GM21529 (cell line): ENCODE results near the gene CLIP2.
"Not testable (repeated sequence)": the region's sequence is repeated elsewhere in the genome, so short reads cannot be mapped to it uniquely, and the experiment has no call there.

Experiments used
- ATAC-seq: cut with Tn5 transposase; IDR thresholded peaks from one replicate; pipeline ENCODE4 v1.9.1; 2021; ENCODE audit not compliant: unreplicated experiment

The CLIP2 gene

DNA sequence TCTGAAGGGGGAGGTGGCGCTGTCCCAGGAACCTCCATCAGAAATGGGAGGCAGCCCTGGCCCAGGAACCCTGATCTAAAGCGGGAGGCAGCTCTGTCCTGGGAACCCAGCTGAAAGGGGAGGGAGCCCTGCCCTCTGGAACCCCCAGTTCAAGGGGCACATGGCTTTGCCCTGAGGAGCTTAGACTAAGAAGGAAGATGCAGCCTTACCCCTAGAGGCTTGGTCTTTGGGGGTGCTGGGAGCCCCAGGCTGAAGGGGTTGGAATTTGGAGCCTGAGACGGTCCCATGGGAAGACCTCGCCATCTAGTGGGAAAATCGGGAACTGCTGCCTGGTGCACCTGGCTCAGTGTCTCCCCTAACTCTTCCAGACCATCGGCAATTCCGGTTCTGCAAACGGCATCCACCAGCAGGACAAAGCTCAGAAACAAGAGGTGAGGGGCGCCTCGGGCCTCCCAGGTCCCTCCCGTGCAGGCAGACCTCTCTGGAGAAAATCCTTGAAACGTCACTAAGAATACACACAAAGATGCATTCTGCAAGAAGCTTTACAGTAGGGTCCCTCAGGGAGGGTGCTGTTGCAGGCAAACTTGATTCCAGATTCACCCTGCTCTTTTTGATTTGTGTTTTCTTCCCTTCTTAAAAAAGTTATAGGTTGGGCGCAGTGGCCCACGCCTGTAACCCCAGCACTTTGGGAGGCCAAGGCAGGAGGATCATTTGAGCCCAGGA, 112.1 kb downstream of the CLIP2 start:
- peak; percentile 55 for ATAC-seq

DNA sequence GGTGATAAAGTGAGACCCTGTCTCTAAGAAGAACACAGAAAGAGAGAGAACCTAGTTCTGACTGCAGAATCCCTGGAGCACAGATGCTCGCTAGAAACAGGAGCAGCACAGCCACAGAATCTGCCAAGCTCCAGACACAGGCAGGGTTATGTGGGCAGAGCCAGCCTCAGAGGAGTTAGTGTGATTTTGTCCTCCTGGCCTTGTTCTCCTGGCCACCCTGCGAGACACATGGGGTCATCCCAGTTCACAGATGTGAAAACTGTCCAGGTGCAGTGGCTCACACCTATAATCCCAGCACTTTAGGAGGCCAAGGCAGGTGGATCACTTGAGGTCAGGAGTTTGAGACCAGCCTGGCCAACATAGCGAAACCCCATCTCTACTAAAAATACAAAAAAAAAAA, 113.5 kb downstream of the CLIP2 start:
- not testable (repeated sequence) for ATAC-seq

DNA sequence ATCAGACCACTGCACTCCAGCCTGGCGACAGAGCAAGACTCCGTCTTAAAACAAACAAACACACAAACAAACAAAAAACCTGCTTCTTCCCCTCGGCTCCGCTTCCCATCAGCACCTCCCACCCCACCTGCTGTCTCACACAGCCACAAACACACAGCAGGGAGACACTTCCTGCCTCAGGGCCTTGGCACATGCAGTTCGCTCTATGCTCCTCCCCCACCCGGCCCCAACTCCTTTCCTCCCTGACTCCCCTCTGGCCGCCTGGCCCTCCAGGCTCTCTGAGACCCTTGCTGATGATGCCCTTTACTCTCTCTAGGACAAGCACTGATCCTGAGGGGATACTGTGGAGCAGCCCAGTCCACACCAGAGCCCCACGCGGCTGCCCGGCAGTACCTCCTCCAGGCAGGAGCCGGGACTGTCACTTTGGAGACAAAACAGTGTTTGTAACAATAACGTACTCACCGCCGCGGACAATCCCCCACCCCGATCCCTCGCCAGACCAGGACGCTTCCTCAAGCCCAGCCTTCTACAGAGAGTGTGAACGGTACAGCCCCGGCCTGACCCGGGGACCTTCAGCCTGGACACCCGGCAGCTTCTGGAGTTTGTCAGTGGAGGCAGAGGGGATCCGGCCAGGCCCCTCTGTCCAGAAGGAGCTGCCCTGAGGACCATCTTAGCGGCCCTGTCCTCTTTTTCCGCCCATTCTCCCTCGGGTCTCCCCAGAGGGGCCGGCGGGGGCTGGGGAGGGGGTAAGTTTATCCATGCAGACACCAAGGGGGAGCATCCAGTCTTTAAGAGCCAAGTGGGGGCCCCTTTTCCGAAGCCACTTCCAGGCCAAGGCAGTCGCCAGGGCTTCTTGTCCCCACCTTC, 114.5 kb downstream of the CLIP2 start:
- ATAC-seq, result no peak

DNA sequence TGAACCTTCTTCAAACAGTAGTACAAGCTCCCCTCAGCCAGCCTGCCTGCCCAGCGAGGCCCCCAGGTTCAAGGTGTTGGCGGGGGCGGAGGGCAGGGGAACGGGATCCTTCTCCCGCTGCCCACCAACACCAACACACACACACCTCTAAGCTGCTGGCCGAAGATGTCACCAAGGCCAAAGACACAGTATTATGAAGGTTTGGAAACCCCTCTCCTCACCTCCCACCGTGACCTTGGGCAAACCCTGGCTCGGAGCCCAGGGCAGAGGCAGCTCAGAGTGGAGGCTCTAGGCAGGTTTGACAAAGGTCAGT, 115.1 kb downstream of the CLIP2 start:
- no peak for ATAC-seq

DNA sequence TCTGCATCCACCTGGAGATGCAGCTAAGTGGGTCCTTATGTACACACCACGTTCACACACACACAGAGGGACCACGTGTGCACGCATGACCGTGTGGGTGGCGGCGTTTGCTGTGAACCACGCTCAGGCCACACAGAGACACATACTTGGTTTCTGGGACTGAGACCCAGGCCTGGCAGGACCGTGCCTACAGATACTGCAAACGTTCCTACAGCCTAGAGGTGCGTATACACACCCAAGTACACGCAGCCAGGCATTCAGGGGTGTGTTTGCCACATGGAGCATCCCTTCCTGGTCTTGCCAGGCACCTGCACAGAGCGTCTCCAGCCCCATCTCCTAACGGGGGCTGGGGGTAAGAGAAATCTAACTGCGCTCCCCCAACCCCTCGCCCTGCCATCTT, 115.5 kb downstream of the CLIP2 start:
- no peak for ATAC-seq

DNA sequence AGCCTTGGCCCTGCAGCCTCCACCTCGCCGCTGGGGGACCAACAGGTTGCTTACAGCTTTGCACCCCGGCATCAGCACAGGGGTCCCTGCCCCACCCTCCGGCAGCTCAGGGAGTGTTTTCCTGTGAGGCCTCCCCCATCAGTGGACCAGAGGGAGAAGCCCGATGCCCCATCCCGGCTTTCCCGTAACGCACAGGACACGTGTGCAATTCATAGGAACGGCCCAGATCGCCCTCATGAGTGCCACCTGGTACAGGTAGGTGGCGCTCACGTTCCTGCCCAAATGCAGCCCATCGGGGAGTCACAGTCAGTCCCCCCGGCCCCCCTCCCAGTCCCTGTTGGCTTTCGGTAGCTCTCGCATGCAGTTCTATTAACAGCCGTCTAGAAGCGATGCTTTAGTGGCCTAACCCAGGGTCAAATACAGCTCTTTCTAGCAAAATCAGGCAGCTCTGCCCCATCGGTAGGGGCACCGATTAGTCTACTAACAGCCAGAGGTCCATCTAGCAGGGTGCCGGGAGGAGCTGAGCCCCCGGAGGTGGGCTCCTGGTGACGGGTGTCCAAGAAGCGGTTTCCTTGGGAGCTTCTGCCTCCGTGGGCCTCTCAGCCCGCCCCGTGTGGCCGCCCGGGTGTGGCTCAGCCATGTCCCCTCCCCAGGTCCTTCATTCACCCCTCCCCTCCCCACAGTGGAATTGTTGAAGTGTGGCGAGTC, 116.1 kb downstream of the CLIP2 start:
- ATAC-seq, result no peak

DNA sequence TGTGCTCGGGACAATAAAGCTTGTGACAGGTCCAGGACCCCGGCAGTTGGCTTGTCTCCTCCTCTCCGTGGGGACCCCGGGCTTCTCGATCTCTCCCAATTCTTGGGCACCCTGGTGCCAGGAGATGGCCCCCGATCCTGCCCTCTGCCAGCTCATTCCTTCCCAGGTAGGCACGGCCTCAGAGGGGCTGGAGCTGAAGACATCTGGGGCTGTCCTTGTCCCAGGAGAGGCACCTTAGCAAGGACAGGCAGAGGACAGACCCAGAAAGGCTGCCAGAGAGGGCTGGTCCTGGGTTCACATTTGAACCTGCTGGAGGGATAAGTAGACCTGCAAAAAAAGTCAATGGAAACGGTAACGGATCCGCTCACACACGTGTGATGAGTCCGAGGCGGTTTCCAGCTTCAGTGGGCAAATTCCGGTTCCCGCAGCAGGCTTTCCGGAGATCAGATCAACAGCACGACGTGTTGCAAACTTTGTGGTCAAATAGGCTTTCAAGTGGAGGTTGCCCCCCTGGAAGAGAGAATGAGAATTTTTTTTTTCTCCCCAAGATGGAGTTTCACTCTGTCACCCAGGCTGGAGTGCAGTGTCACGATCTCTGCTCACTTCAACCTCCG, 116.8 kb downstream of the CLIP2 start:
- ATAC-seq, result no peak

DNA sequence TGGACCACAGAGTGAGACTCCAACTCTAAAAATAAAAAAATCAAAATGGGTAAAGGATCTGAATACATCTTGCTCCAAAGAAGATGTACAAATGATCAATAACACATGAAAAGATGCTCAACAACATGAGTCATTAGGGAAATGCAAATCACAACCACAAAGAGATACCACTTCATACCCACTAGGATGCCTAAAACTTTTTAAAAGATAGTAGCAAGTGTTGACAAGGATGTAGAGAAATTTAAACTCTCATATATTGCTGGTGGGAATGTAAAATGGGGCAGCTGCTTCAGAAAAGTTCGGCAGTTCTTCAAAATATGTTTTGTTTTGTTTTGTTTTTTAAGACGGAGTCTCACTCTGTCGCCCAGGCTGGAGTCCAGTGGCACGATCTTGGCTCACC, 118.8 kb downstream of the CLIP2 start:
- ATAC-seq, result no peak

DNA sequence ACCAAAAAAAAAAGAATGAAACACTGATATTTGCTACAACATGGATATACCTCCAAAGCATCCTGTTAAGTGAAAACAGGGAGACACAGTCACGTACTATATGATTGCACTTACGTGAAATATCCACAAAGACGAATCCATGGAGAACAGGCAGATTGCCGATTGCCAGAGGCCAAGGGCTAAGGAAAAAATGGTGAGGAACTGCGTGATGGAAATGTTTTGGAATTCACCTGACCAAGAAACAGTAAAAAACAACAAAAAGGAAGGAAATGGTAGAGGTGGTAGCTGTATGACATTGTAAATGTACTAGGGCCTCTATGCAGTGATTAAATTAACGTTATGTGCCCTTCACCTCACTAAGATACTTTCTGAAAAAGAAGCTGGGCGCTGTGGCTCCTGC, 120.4 kb downstream of the CLIP2 start:
- no peak for ATAC-seq

DNA sequence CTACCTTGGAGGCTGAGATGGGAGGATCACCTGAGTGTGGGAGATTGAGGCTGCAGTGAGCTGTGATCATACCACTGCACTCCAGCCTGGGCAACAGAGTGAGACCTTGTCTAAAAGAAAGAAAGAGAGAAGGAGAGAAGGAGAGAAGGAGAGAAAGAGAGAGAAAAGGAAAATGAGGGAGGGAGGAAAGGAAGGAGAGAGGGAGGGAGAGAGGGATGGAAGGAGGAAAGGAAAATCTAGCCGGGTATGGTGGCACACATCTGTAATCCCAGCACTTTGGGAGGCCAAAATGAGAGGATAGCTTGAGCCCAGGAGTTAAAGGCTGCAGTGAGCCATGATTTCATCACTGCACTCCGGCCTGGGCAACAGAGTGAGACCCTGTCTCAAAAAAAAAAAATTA, 121.6 kb downstream of the CLIP2 start:
- no peak for ATAC-seq

DNA sequence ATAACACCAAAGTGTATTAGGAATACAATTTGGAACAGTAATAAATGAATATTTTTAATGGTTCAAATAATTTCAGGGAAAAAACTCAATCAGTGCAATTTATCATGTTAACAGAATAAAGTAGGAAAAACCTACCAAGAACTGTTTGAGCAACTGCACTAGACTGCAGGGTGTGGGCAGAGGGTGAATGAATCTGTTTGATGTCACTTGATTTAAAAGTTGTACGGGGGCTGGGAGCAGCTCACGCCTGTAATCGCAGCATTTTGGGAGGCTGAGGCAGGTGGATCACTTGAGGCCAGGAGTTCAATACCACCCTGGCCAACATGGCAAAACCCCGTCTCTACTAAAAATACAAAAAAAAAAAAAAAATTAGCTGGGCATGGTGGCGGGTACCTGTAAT, 122.4 kb downstream of the CLIP2 start:
- ATAC-seq, result not testable (repeated sequence)

DNA sequence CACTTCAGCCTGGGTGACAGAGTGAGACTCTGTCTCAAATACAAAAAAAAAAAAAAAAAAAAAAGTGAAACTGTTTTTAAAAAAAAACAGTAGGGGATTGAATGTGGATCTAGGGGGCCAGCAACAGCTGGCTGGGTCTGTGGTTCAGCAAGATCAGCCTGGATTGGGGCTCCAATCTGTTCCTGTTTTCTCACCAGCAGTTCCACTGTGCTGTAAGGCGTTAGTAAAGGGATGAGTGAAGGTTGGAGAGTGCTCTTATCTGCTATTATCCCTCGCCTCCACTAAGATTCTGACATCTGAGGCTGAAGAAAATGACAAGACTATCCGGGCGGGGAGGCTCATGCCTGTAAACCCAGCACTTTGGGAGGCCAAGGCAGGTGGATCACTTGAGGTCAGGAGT, 122.8 kb downstream of the CLIP2 start:
- no peak for ATAC-seq

DNA sequence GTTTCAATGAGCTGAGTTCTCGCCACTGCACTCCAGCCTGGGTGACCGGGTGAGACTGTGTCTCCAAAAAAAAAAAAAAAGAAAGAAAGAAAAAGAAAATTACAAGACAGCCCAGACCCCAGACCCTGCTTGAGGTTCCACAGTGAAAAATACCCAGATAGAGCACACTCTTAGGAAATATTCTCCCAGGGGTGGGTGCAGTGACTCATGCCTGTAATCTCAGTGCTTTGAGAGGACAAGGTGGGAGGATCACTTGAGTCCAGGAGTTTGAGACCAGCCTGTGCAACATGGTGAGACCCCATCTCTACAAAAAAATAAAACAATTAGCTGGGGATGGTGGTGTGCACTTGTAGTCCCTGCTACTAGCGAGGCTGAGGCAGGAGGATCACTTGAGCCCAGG, 123.4 kb downstream of the CLIP2 start:
- no peak for ATAC-seq

DNA sequence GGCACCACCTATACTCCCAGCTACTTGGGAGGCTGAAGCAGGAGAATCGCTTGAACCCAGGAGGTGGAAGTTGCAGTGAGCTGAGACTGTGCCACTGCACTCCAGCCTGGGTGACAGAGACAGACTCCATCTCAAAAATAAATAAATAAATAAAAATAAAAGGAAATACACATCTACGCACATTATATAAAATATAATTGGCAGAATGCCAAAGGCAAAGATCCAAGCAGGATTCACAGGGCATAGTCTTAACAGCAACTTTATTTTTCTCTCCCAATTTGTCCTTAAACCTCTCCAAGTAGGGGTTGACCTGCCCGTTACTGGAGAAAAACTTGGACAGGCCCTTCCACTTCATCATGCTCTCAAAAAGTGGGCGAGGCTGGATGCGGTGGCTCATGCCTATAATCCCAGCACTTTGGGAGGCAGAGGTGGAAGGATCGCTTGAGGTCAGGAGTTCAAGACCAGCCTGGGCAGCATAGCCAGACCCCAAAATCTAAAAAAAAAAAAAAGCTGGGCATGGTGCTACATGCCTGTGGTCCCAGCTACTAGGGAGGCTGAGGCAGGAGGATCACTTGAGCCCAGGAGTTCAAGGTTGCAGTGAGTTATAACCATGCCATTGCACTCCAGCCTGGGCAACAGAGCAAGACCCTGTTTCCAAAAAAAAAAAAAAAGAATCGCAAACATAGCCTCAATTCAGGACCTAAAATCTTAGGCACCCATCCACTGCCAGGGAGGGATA, 125.6 kb downstream of the CLIP2 start:
- not testable (repeated sequence) for ATAC-seq

DNA sequence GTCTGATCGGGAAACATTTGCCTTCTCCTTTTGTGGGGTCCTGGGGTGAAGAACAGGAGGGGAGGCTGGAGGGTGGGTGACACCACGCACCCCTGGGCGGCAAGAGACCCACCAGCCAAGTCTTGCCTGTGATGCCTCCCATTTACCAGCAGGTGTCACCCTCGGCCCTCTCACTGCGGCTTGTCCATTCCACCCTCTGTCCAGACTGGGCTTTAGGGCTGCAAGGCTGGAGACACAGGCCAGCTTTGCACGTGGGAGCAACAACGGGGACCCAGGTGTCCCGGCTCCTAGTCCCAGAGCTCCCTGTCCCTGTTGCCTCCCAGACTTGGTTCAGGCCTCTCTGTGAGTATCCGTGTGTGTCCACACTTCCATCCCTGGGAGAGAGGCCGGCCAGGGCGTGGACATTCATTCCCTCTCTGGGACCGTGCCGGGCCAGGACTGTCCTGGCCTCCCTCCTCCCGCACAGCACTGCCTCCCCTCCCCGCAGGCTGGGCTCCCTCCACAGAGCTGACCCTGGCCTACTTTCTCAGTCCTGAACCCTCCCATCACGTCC, 128.3 kb downstream of the CLIP2 start:
- no peak for ATAC-seq

DNA sequence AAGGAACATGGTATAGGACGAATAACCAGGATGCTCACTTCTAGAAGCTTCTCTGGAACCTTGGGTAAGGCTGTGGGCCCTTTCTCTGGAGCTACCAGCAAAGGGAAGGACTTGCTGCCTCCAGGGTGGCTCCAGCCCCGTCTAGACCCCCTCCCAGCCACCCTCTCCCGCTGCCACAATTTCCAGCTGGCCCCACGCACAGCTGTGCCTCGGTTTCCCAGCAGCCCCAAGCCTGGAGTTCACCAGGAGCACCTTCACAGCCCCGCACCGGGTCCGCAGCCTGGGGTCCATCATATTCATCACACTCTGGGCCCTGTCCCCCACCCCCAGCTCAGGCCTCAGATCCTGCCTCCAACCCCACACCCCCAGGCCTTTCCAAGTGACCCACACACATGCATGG, 128.9 kb downstream of the CLIP2 start:
- no peak for ATAC-seq

DNA sequence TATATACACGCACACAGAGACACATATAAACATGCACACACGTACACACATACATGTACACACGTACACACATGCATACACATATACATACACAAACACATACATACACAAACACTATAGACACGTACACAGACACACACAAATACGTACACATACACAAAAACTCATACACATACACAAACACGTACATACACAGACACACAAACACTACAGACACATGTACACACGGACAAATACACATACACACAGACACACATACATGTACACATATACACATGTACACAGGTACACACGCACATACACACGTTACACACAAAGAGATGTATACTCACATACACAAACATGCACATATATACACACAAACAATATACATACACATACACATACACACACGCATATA, 129.3 kb downstream of the CLIP2 start:
- ATAC-seq, result no peak

DNA sequence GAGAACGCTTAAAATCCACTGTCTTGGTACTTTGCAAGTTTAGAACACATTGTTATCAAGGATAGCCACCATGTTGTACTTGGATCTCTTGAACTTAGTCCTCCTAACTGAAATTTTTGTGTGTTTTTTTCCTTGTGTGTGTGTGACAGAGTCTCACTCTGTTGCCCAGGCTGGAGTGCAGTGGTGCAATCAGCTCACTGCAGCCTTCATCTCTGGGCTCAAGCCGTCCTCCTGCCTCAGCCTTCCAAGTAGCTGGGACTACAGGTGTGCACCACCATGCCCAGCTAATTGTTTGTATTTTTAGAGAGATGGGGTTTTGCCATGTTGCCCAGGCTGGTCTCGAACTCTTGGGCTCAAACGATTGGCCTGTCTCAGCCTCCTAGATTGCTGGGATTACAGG, 130.0 kb downstream of the CLIP2 start:
- not testable (repeated sequence) for ATAC-seq

DNA sequence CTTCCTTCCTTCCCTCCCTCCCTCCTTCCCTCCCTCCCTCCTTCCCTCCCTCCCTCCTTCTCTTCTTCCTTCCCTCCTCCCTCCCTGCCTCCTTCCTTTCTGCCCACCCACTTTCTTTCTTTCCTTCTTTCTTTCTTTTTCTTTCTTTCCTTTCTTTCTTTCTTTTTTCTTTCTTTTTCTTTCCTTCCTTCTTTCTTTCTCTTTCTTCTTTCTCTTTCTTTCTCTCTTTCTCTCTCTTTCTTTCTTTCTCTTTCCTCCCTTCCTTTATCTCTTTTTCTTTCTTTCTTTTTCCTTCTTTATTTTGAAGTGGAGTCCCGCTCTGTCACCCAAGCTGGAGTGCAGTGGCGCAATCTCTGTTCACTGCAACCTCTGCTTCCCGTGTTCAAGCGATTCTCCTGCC, 130.8 kb downstream of the CLIP2 start:
- no peak for ATAC-seq

DNA sequence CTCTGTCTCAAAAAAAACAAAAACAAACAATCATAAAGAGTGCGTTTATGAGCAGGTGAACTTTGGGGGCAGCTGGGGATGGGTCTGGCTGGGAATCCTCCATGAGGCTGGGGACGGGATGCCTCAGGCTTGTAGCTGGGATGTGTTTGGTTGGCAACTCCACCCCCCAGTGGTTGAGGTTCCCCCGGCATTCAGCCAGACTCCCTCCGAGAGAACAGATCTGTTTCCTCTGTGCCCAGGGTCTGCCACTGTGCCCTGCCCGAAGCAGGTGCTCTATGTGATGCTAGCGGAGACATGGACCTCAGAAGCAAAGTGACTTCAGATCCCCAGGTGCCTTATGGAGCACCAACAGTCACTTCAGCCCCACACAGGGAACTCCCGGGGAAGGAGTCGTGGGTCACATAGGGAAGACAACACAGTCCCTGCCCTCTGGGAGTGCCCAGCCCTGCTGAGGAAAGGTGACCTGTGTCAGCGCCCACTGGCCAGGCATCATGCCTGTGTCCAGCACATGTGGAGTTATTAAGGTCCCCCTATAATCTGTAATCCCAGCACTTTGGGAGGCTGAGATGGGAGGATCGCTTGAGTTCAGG, 135.2 kb downstream of the CLIP2 start:
- no peak for ATAC-seq
